Coronary artery (tissue), 2 donors: Measurements from ENCODE around the gene TTC31.
A peak's percentile ranks its signal among the peaks of the same experiment; 100 is the strongest.

Experiments
- DNase-seq: peaks from one replicate; pipeline ENCODE4 v3.0.0-alpha.2; 2017; ENCODE audit warnings: low spot score
- H3K27ac ChIP-seq, 2 donors: fragments of 200-600 bp; sonication (generic); one replicate each; pipeline ENCODE4 v1.5.1; 2016 to 2019
- H3K4me3 ChIP-seq: fragments of 200-600 bp; sonication (generic); 2 replicates; pipeline ENCODE4 v1.5.1; 2016; ENCODE audit warnings: mild to moderate bottlenecking, moderate library complexity
- TF ChIP-seq, protein P1 (sequence below): fragments of 200-600 bp; sonication (generic); IDR thresholded peaks from one replicate; pipeline ENCODE4 v1.5.1; 2019; ENCODE audit warnings: antibody characterized with exemption

Gene TTC31

DNA sequence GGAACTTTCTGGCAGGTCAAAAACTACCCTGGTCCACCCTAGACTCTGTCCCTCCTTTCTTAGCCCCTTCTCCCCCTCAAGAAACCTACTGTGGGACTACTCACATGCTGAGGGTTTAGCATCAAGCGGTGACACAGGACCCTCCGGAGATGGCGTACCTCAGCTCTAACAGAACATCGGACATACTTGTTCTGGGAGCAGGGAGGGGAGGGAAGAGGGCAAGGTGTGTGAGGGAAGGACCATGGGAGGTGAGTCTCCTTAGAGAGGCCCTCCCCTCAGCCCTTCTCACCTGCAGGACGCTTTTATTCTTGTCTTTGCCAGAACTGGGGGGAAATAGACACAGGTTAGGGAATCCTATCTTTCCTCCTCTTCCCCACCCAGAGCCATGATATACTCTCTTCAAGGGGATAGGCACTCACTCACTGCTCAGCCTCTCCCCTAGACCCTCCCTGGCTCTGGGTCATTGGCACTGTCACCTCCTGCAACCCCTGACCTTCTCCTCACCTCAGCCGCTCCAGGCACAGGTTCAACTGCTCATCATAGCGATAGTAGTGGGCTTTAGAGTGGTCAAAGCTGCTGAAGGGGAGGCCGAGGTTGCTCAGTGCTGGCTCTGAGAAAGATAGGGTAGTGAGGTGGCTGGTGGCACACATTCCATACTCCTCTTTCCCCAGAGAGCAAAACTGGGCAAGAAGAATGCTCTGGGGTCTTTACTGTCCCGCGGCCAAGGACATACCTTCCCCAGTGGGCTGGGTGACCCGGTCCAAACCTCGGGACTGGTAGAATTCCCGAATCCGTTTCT is 22.8 kb downstream of the TTC31 start:
- no peak for DNase-seq
- H3K4me3 ChIP-seq: peak overlapping the region; percentile 22
- no peak overlapping the region for H3K27ac ChIP-seq
- TF ChIP-seq, protein P1, sequence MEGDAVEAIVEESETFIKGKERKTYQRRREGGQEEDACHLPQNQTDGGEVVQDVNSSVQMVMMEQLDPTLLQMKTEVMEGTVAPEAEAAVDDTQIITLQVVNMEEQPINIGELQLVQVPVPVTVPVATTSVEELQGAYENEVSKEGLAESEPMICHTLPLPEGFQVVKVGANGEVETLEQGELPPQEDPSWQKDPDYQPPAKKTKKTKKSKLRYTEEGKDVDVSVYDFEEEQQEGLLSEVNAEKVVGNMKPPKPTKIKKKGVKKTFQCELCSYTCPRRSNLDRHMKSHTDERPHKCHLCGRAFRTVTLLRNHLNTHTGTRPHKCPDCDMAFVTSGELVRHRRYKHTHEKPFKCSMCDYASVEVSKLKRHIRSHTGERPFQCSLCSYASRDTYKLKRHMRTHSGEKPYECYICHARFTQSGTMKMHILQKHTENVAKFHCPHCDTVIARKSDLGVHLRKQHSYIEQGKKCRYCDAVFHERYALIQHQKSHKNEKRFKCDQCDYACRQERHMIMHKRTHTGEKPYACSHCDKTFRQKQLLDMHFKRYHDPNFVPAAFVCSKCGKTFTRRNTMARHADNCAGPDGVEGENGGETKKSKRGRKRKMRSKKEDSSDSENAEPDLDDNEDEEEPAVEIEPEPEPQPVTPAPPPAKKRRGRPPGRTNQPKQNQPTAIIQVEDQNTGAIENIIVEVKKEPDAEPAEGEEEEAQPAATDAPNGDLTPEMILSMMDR: no peak

GRCh38 chr2:74507145-74507925 is 24.5 kb downstream of the TTC31 start, which contains the start of gene PCGF1:
Gene PCGF1, minus strand, starts transcription at chr2:74507695. Its CDS starts 27 bp downstream, at chr2:74507668.
- DNase-seq: peak; percentile 98
- H3K4me3 ChIP-seq: peak within 1 kb of the TSS; percentile 83
- peak within 1 kb of the TSS; percentile 97 for H3K27ac ChIP-seq
- TF ChIP-seq, protein P1: no peak

- DNase-seq: no peak
- peak overlapping the region; percentile 83 for H3K4me3 ChIP-seq
- TF ChIP-seq, protein P1: no peak
- H3K27ac ChIP-seq: peak overlapping the region; percentile 97
Observed at GRCh38 chr2:74507926-74508520, 25.1 kb downstream of the TTC31 start.

DNA sequence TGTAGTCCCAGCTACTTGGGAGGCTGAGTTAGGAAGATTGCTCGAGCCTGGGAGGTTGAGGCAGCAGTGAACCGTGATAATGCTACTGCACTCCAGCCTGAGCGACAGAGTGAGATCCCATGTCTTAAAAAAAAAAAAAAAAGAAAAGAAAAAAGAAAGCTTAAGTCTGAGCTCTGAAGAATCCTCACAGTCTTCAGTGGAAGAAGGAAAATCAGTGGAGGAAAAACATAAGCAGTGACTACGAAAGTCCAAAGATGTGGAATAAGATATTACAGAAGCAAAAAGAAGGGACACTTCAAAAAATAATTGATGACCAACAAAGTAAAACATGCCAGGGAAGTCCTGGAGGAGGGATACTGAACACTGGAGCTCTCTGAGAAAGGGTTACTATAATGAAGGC is 27.4 kb downstream of the TTC31 start:
- Histone ChIP-seq H3K27ac (no peak overlapping the region), H3K4me3 (no peak overlapping the region)
- DNase-seq: no peak
- TF ChIP-seq, protein P1: no peak

DNA sequence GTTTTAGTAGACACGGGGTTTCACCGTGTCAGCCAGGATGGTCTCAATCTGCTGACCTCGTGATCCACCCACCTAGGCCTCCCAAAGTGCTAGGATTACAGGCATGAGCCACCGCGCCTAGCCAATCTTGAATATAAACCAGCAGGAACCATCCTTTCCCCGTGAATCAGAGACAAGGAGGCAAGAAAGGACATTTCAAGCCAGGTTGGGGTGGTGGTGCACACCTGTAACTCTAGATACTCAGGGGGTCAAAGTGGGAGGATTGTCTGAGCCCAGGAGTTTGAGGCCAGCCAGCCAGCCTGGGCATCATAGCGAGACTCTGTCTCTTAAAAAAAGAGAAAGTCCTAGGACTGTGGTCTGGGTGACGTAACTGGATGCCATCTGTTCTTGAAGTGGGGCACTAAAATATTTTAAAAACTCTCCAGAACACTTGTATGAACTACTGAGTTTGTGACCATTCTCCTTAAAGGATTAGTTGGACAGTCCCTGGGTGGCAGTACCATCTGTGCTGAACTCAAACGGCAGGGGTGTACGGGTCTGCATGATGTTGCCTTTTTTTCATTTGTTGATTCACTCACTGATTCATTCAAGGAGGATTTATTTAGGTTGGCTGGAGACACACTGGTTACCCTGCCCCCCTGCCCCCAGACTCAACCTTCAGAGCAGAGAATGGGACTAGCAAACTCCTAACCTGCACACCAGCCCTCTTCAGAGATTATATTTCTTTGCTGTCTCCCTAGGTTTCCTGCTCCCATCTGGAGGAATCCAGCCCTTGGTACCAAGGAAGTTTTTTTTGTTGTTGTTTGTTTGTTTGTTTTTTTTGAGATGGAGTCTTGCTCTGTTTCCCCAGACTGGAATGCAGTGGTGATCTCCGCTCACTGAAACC is 28.5 kb downstream of the TTC31 start:
- H3K27ac ChIP-seq: no peak overlapping the region
- H3K4me3 ChIP-seq: no peak overlapping the region
- no peak for DNase-seq
- TF ChIP-seq, protein P1: no peak
